ENCODE results near the gene NEUROD2. TPM values are rescaled to one million over a fixed set of nuclear protein-coding genes. Genes with fewer than 3 reads are reported as not detected.

The NEUROD2 gene
- total and polyA plus RNA-seq, 2 of the 8 experiments (the other 6 are each of a cell fraction or from before 2014, with no cell fraction given), result not detected

GRCh38 chr17:39602533-39603303, 5.0 kb downstream of the NEUROD2 start:
- Histone ChIP-seq H4K8ac (ENCODE audit: extremely low read depth, insufficient read depth, low read length) (no peak overlapping the region), H4K20me1 (replicated peaks in 1 of 2; ENCODE audit: control insufficient read depth in 1 of 2, insufficient read depth in 2 of 2, low read length in 2 of 2) (peaks cover 3 to 22% of the 10 kb centered on the region in 2 experiments), H2BK5ac (ENCODE audit: low read depth, low read length) (no peak overlapping the region), H2AK5ac (ENCODE audit: low read depth, low read length) (no peak overlapping the region; the same call in 1 of the 2 replicates), H2BK15ac (ENCODE audit: low read length) (peak overlapping the region; percentile 61; the same call in 1 of the 2 replicates), H3K4me1 (replicated peaks in 1 of 4; ENCODE audit: control insufficient read depth in 3 of 4, insufficient read depth in 4 of 4, low read length in 3 of 4) (peaks cover 5 to 54% (median 35%) of the 10 kb centered on the region in 4 experiments), H4K5ac (ENCODE audit: insufficient read length, low read depth, low read length) (no peak overlapping the region), H4K91ac (replicated peaks; ENCODE audit: insufficient read length, low read length) (no peak overlapping the region), H3K4ac (replicated peaks; ENCODE audit: insufficient read length, low read depth, low read length) (no peak overlapping the region), H3K4me2 (ENCODE audit: insufficient read depth in 1 of 2, low read depth in 2 of 2, low read length in 2 of 2) (peak overlapping the region in 1 of 2 experiments; percentile 90; a peak in 1 of 4 replicates), H3K79me1 (ENCODE audit: low read depth, low read length) (no peaks in the 10 kb centered on the region), H3K27me3 (replicated peaks in 1 of 4; ENCODE audit: control insufficient read depth in 3 of 4, extremely low read depth in 1 of 4, insufficient read depth in 3 of 4, low read length in 3 of 4) (peaks cover 85 to 100% (median 98%) of the 10 kb centered on the region in 4 experiments), H3K9me3 (ENCODE audit: insufficient read depth in 2 of 2, low read depth in 1 of 2, low read length in 1 of 2) (no peaks in the 10 kb centered on the region), H3K23ac (ENCODE audit: insufficient read length) (no peak overlapping the region), H3K9ac (replicated peaks in 1 of 4; ENCODE audit: extremely low read depth in 1 of 4, low read depth in 3 of 4, low read length in 3 of 4) (no peak overlapping the region), H3K27ac (ENCODE audit: low read depth, low read length) (no peak overlapping the region), H2BK12ac (ENCODE audit: low read depth, low read length) (0 out of 2 replicates have a peak overlapping the region, but pooled peaks have one; percentile 17), H3K4me3 (ENCODE audit: extremely low read depth in 1 of 4, insufficient read depth in 2 of 4, low read depth in 3 of 4, low read length in 4 of 4) (no peak overlapping the region), H3K18ac (ENCODE audit: extremely low read depth, low read length) (no peak overlapping the region; the same call in 1 of the 2 replicates), H3K79me2 (ENCODE audit: control insufficient read depth in 1 of 2, insufficient read depth in 2 of 2, low read length in 2 of 2) (no peaks in the 10 kb centered on the region), H3K56ac (replicated peaks; ENCODE audit: insufficient read length, low read depth, low read length) (no peak overlapping the region), H2BK120ac (replicated peaks; ENCODE audit: low read depth, low read length) (no peak overlapping the region), H3K14ac (ENCODE audit: insufficient read length) (no peak overlapping the region), H2BK20ac (ENCODE audit: low read length) (no peak overlapping the region), H3K23me2 (ENCODE audit: low read depth, low read length) (peaks cover 14% of the 10 kb centered on the region; the same call in 1 of the 2 replicates), H3K36me3 (ENCODE audit: control insufficient read depth in 2 of 4, insufficient read depth in 4 of 4, low read length in 3 of 4) (peaks cover 0 to 2% (median 0%) of the 10 kb centered on the region in 4 experiments; a peak in 1 of 8 replicates), H2AFZ (ENCODE audit: low read length) (no peak overlapping the region)
- peak in 1 of 2 experiments; percentile 49 for DNase-seq (ENCODE audit: low read depth in 1 of 2, low spot score in 2 of 2)
- no peak for FAIRE-seq
- ChIA-PET POLR2A (ENCODE audit: partially characterized antibody) (interaction anchor here (1.8 kb wide), 1 partner anchor 7 kb away, joined by 4 read pairs; no protein-coding TSS in a partner anchor), CTCF (ENCODE audit: partially characterized antibody) (interaction anchor here (1.1 to 10.7 kb wide), 4 partner anchors 19 to 69 kb away, joined by 3 to 140 read pairs (median 27); partner anchors contain the start of gene PPP1R1B)
- TF ChIP-seq ZNF274 (IDR thresholded peaks at IDR 0.05; ENCODE audit: borderline replicate concordance, extremely low read depth, low read length), result no peak
- no peak for TF ChIP-seq USF2 (IDR thresholded peaks at IDR 0.05; ENCODE audit: low read length)
- TF ChIP-seq EZH2 (IDR thresholded peaks at IDR 0.05; ENCODE audit: low read depth, low read length, severe bottlenecking), result no peak
- no peak for TF ChIP-seq POLR2AphosphoS5 (IDR thresholded peaks at IDR 0.05; ENCODE audit: low read depth, low read length)
- TF ChIP-seq RAD21 (IDR thresholded peaks at IDR 0.05 in 1 of 2, conservative IDR thresholded peaks at IDR 0.05 in 1 of 2; ENCODE audit: low read depth in 2 of 2, low read length in 2 of 2), result no peak
- no peak for TF ChIP-seq BCL11A (IDR thresholded peaks at IDR 0.05; ENCODE audit: low read depth in 2 of 2, low read length in 2 of 2)
- TF ChIP-seq YY1 (IDR thresholded peaks at IDR 0.05; ENCODE audit: low read depth, low read length), result peak; percentile 14; the same call in 1 of the 2 replicates
- TF ChIP-seq, protein P1, sequence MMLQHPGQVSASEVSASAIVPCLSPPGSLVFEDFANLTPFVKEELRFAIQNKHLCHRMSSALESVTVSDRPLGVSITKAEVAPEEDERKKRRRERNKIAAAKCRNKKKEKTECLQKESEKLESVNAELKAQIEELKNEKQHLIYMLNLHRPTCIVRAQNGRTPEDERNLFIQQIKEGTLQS (IDR thresholded peaks at IDR 0.05; ENCODE audit: insufficient read depth, low read depth, low read length), result no peak
- 28% methylated on average over 4 of the region's 4 CpGs; no CpG with 5 or more reads in 1 of the 2 experiments for WGBS, 2 experiments (ENCODE audit: extremely low coverage in 1 of 2, insufficient coverage in 1 of 2, insufficient read length in 1 of 2, insufficient replicate concordance in 2 of 2, low coverage in 1 of 2, low lambda C conversion rate in 2 of 2, missing lambda C conversion rate in 1 of 2)
